ENCODE data around the gene ACOT12. TPM values are rescaled to one million over a fixed set of nuclear protein-coding genes. Genes with fewer than 3 reads are reported as not detected.

Gene ACOT12
- total and polyA plus RNA-seq, 2 experiments from 2014 or later: 0.15 TPM; not detected in 1

GRCh38 chr5:81359881-81360280 is 34.1 kb downstream of the ACOT12 start:
- ATAC-seq (no peak), DNase-seq (ENCODE audit: low spot score) (no peak)
- H3K27me3 ChIP-seq (ENCODE audit: insufficient read depth): no peaks in the 10 kb centered on the region
- H3K36me3 Mint-ChIP-seq (ENCODE audit: low read depth): no peaks in the 10 kb centered on the region
- H3K4me1 ChIP-seq (ENCODE audit: insufficient read depth): peaks cover 15% of the 10 kb centered on the region; the same call in 1 of the 2 replicates
- peaks cover 2% of the 10 kb centered on the region for H3K27me3 Mint-ChIP-seq (ENCODE audit: insufficient read depth, low read depth, poor library complexity)
- H3F3A ChIP-seq (replicated peaks; ENCODE audit: low read depth): no peaks in the 10 kb centered on the region
- no peak overlapping the region for H3K4me3 ChIP-seq
- H3K4me3 Mint-ChIP-seq: no peak overlapping the region
- no peak overlapping the region for H2AFZ ChIP-seq
- H3K4me2 ChIP-seq: no peak overlapping the region
- H3K9me2 ChIP-seq (ENCODE audit: insufficient read depth): peaks cover 4% of the 10 kb centered on the region; the same call in 1 of the 2 replicates
- H3K4me1 Mint-ChIP-seq: peaks cover 8% of the 10 kb centered on the region
- H4K20me1 ChIP-seq (replicated peaks; ENCODE audit: insufficient read depth): no peaks in the 10 kb centered on the region
- TF ChIP-seq EZH2 (IDR thresholded peaks at IDR 0.05; ENCODE audit: low read depth, unreplicated experiment): no peak
- TF ChIP-seq CTCF (conservative IDR thresholded peaks at IDR 0.05; ENCODE audit: low read depth in 2 of 2): no peak
- no peak for TF ChIP-seq STAT1 (IDR thresholded peaks at IDR 0.05; ENCODE audit: unreplicated experiment)
- no peak for TF ChIP-seq POLR2AphosphoS5 (IDR thresholded peaks at IDR 0.05; ENCODE audit: low read depth)
- TF ChIP-seq EZH2phosphoT487 (IDR thresholded peaks at IDR 0.05; ENCODE audit: unreplicated experiment): no peak
- no peak for TF ChIP-seq NANOG (IDR thresholded peaks at IDR 0.05; ENCODE audit: borderline replicate concordance)
- no peak for TF ChIP-seq ZNF114 (CRISPR knock-in tag; IDR thresholded peaks at IDR 0.05)
- TF ChIP-seq CREB1 (CRISPR knock-in tag; IDR thresholded peaks at IDR 0.05; ENCODE audit: low read depth): no peak
- TF ChIP-seq ETS1 (IDR thresholded peaks at IDR 0.05): no peak
- no peak for TF ChIP-seq ZNF331 (CRISPR knock-in tag; IDR thresholded peaks at IDR 0.05; ENCODE audit: low read depth)
- no peak for TF ChIP-seq ZNF462 (CRISPR knock-in tag; IDR thresholded peaks at IDR 0.05)
- no peak for TF ChIP-seq JUNB (IDR thresholded peaks at IDR 0.05; ENCODE audit: unreplicated experiment)
- no peak for TF ChIP-seq REST (IDR thresholded peaks at IDR 0.05; ENCODE audit: unreplicated experiment)
- no peak overlapping the region for H3K27ac Mint-ChIP-seq
- H3K79me2 ChIP-seq (replicated peaks; ENCODE audit: insufficient read depth): no peaks in the 10 kb centered on the region
- no peaks in the 10 kb centered on the region for H3K9me3 Mint-ChIP-seq
- no peak overlapping the region for H3K27ac ChIP-seq (ENCODE audit: low read depth)
- no peaks in the 10 kb centered on the region for H3K36me3 ChIP-seq (ENCODE audit: insufficient read depth)

All from GM23338 (cell line).